IMR-90 (cell line): Measurements from ENCODE around the gene GRID1.

Experiments
- MXI1 ChIP-seq: IDR thresholded peaks from 2 replicates; pipeline ENCODE4 v1.6.1; 2012; ENCODE audit warnings: low read depth, mild to moderate bottlenecking, low read length, moderate library complexity, borderline replicate concordance
- POLR2A ChIP-seq: IDR thresholded peaks from 2 replicates; pipeline ENCODE4 v1.6.1; 2012; ENCODE audit warnings: mild to moderate bottlenecking, low read depth, low read length
- RCOR1 ChIP-seq: IDR thresholded peaks from 2 replicates; pipeline ENCODE4 v1.6.1; 2012; ENCODE audit warnings: mild to moderate bottlenecking, low read length, improper control_type of control experiment; ENCODE audit not compliant: insufficient replicate concordance
- RFX5 ChIP-seq: IDR thresholded peaks from 2 replicates; pipeline ENCODE4 v1.8.0; 2012; ENCODE audit warnings: low read depth, mild to moderate bottlenecking, low read length, moderate library complexity
- SMC3 ChIP-seq: fragments of 150-350 bp; IDR thresholded peaks from 2 replicates; pipeline ENCODE4 v1.6.1; 2016; ENCODE audit warnings: low read depth, mild to moderate bottlenecking, antibody characterized with exemption, low read length, moderate library complexity
- TF ChIP-seq, protein P1 (sequence below): conservative IDR thresholded peaks from 2 replicates; pipeline ENCODE4 v1.5.1; 2012; ENCODE audit warnings: mild to moderate bottlenecking, low read depth, low read length, improper control_type of control experiment
- TF ChIP-seq, protein P2 (sequence below): fragments of 150-350 bp; IDR thresholded peaks from 2 replicates; pipeline ENCODE4 v1.6.1; 2017; ENCODE audit warnings: mild to moderate bottlenecking, antibody characterized with exemption, low read length, low read depth

DNA sequence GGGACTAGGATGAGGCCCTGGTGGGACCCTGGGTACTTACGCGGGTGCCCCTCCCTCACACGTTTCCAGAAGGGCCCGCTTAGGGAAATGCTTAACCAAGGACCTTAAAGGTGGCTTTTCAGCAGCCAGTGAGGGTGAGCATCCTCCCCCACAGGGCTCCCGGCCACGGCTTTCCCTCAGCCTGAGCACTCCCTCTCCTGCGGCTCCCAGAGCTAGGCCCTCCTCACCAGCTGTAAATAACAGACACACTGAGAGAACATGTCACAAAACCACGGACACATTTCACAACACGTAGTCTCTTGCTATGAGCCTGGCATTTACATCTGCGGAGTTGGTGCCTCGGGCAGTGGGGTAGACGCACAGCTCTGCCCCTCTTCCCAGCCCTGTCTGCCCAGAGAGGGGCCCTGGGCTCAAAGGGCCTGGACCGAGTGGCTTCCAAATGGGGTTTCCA lies 25.2 kb downstream of the GRID1 start:
- TF ChIP-seq RFX5 (no peak), MXI1 (no peak), POLR2A (no peak), SMC3 (no peak), RCOR1 (no peak)
- TF ChIP-seq, protein P1, sequence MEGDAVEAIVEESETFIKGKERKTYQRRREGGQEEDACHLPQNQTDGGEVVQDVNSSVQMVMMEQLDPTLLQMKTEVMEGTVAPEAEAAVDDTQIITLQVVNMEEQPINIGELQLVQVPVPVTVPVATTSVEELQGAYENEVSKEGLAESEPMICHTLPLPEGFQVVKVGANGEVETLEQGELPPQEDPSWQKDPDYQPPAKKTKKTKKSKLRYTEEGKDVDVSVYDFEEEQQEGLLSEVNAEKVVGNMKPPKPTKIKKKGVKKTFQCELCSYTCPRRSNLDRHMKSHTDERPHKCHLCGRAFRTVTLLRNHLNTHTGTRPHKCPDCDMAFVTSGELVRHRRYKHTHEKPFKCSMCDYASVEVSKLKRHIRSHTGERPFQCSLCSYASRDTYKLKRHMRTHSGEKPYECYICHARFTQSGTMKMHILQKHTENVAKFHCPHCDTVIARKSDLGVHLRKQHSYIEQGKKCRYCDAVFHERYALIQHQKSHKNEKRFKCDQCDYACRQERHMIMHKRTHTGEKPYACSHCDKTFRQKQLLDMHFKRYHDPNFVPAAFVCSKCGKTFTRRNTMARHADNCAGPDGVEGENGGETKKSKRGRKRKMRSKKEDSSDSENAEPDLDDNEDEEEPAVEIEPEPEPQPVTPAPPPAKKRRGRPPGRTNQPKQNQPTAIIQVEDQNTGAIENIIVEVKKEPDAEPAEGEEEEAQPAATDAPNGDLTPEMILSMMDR, result no peak
- TF ChIP-seq, protein P2, sequence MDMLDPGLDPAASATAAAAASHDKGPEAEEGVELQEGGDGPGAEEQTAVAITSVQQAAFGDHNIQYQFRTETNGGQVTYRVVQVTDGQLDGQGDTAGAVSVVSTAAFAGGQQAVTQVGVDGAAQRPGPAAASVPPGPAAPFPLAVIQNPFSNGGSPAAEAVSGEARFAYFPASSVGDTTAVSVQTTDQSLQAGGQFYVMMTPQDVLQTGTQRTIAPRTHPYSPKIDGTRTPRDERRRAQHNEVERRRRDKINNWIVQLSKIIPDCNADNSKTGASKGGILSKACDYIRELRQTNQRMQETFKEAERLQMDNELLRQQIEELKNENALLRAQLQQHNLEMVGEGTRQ, result no peak
